IMR-90 (cell line): ENCODE data around the gene FOXP1. TPM values are rescaled to one million over a fixed set of nuclear protein-coding genes. Genes with fewer than 3 reads are reported as not detected.

Experiments used
- ATAC-seq: fragments of 200-7000 bp; cut with Tn5 transposase; 2 replicates; pipeline ENCODE4 v1.9.1; 2020; ENCODE audit warnings: low read depth, mild to moderate bottlenecking, moderate library complexity
- BruUV-seq: library from RNA; stranded (reverse); fragments of 400-500 nt; replicated peaks from 2 replicates; lab custom pipeline; 2021; lab: Mats Ljungman, UMichigan
- CTCF ChIA-PET: fragments of 300-600 bp; formaldehyde crosslinking; extraction: SDS; loops from one replicate; lab custom pipeline; 2021; ENCODE audit warnings: antibody characterized with exemption; lab: Yijun Ruan, JAX
- POLR2A ChIA-PET: fragments of 300-600 bp; sonication (Branson Sonifier 250); formaldehyde crosslinking; loops from one replicate; lab custom pipeline; 2022; ENCODE audit warnings: antibody characterized with exemption; ENCODE audit not compliant: unreplicated experiment; lab: Charles Lee
- DNase-seq: peaks from one replicate; pipeline ENCODE4 v3.0.0; 2013
- H2AFZ ChIP-seq: replicated peaks from 2 replicates; pipeline ENCODE3; 2013; ENCODE audit warnings: low read length, mild to moderate bottlenecking; ENCODE audit not compliant: poor library complexity
- H2AK5ac ChIP-seq: 2 replicates; pipeline ENCODE4 v1.6.1; 2013; ENCODE audit warnings: low read depth, low read length, inconsistent platforms
- H2AK9ac ChIP-seq: replicated peaks from 2 replicates; pipeline ENCODE3; 2013; ENCODE audit warnings: mild to moderate bottlenecking, low read depth, low read length, moderate library complexity; ENCODE audit not compliant: poor library complexity
- H2BK120ac ChIP-seq: 2 replicates; pipeline ENCODE4 v1.6.1; 2013; ENCODE audit warnings: low read depth, low read length, inconsistent platforms
- H2BK15ac ChIP-seq: 3 replicates; pipeline ENCODE4 v1.6.1; 2013; ENCODE audit warnings: low read depth, low read length, inconsistent platforms
- H2BK20ac ChIP-seq: 2 replicates; pipeline ENCODE4 v1.6.1; 2013; ENCODE audit warnings: low read depth, mild to moderate bottlenecking, inconsistent platforms, low read length, moderate library complexity
- H2BK5ac ChIP-seq: 2 replicates; pipeline ENCODE4 v1.6.1; 2013; ENCODE audit warnings: mild to moderate bottlenecking, low read depth, low read length, inconsistent platforms; ENCODE audit not compliant: poor library complexity, severe bottlenecking
- H3K14ac ChIP-seq: replicated peaks from 2 replicates; pipeline ENCODE4 v1.6.1; 2013; ENCODE audit warnings: low read depth, low read length, inconsistent platforms
- H3K18ac ChIP-seq: 2 replicates; pipeline ENCODE4 v1.6.1; 2013; ENCODE audit warnings: low read depth, low read length, control low read depth
- H3K23ac ChIP-seq: 2 replicates; pipeline ENCODE4 v1.6.1; 2013; ENCODE audit warnings: low read depth, low read length, inconsistent platforms
- H3K27ac ChIP-seq: 2 replicates; pipeline ENCODE4 v1.5.1; 2013; ENCODE audit warnings: mild to moderate bottlenecking, control low read depth, low read length; ENCODE audit not compliant: insufficient read depth
- H3K27me3 ChIP-seq: 2 replicates; pipeline ENCODE4 v1.6.1; 2013; ENCODE audit warnings: low read length; ENCODE audit not compliant: control insufficient read depth, insufficient read depth
- H3K36me3 ChIP-seq: 2 replicates; pipeline ENCODE4 v1.6.1; 2013; ENCODE audit warnings: low read length, mixed read lengths; ENCODE audit not compliant: control insufficient read depth, insufficient read depth
- H3K4ac ChIP-seq: 2 replicates; pipeline ENCODE4 v1.6.1; 2013; ENCODE audit warnings: low read depth, low read length, inconsistent platforms
- H3K4me1 ChIP-seq: 2 replicates; pipeline ENCODE4 v1.6.1; 2013; ENCODE audit warnings: low read length, mixed read lengths; ENCODE audit not compliant: control insufficient read depth, insufficient read depth
- H3K4me2 ChIP-seq: 2 replicates; pipeline ENCODE4 v1.6.1; 2013; ENCODE audit warnings: low read depth, mild to moderate bottlenecking, control low read depth, low read length, moderate library complexity
- H3K4me3 ChIP-seq: 2 replicates; pipeline ENCODE4 v1.5.1; 2013; ENCODE audit warnings: low read depth, mild to moderate bottlenecking, control low read depth, low read length, moderate library complexity; ENCODE audit not compliant: insufficient read depth
- H3K56ac ChIP-seq: 2 replicates; pipeline ENCODE4 v1.6.1; 2013; ENCODE audit warnings: low read length, inconsistent platforms; ENCODE audit not compliant: insufficient read depth; ENCODE audit errors: extremely low read depth
- H3K79me1 ChIP-seq, 2 experiments: 2 replicates each; pipeline ENCODE4 v1.6.1; 2013; ENCODE audit warnings: low read length in 2 of 2, inconsistent platforms in 1 of 2, low read depth in 1 of 2
- H3K9ac ChIP-seq: 2 replicates; pipeline ENCODE4 v1.6.1; 2013; ENCODE audit warnings: low read depth, low read length, control low read depth
- H3K9me1 ChIP-seq: 2 replicates; pipeline ENCODE4 v1.6.1; 2013; ENCODE audit warnings: low read length, inconsistent platforms; ENCODE audit not compliant: insufficient read depth
- H3K9me3 ChIP-seq: 2 replicates; pipeline ENCODE4 v1.6.1; 2013; ENCODE audit warnings: low read length; ENCODE audit not compliant: control insufficient read depth, insufficient read depth
- H4K20me1 ChIP-seq: 2 replicates; pipeline ENCODE4 v1.6.1; 2013; ENCODE audit warnings: low read length, inconsistent platforms; ENCODE audit not compliant: insufficient read depth
- H4K5ac ChIP-seq: 2 replicates; pipeline ENCODE4 v1.6.1; 2013; ENCODE audit warnings: mild to moderate bottlenecking, low read depth, low read length, control low read depth
- H4K8ac ChIP-seq, 2 experiments: 2 replicates each; pipeline ENCODE4 v1.6.1; 2013; ENCODE audit warnings: low read depth in 2 of 2, low read length in 2 of 2, control low read depth in 1 of 2, inconsistent platforms in 1 of 2
- H4K91ac ChIP-seq: 2 replicates; pipeline ENCODE4 v1.6.1; 2013; ENCODE audit warnings: low read depth, low read length, inconsistent platforms; ENCODE audit not compliant: insufficient read depth
- CEBPB ChIP-seq: IDR thresholded peaks from 2 replicates; pipeline ENCODE4 v1.6.1; 2012; ENCODE audit warnings: low read depth, low read length, improper control_type of control experiment
- FOS ChIP-seq: fragments of 150-350 bp; IDR thresholded peaks from 2 replicates; pipeline ENCODE4 v1.6.1; 2016; ENCODE audit warnings: low read depth, low read length
- WGBS, 2 experiments: methylation state at CpG; one replicate each; pipeline versions ENCODE4 v1.1.5 to v1.1.7; 2013; ENCODE audit warnings: missing lambda C conversion rate in 2 of 2; ENCODE audit not compliant: insufficient read length in 1 of 2; ENCODE audit errors: extremely low coverage in 2 of 2; 5-methylcytosine and 5-hydroxymethylcytosine counted together
- dilution Hi-C: fragments of 300-500 bp; cut with HindIII; formaldehyde crosslinking; loops from one replicate; pipeline ENCODE4 v1.14.3; 2018; ENCODE audit warnings: low sequenced_read_pairs; ENCODE audit not compliant: unreplicated experiment
- in situ Hi-C: fragments of 300-500 bp; cut with MboI; formaldehyde crosslinking; loops from 3 replicates; pipeline ENCODE4 v1.14.3; 2019; ENCODE audit warnings: low sequenced_read_pairs, inconsistent platforms, mixed read lengths
- intact Hi-C: fragments of 100-400 bp; cut with micrococcal nuclease; formaldehyde crosslinking; loops from 2 replicates; pipeline ENCODE4 v1.10.0; 2022
- polyA plus RNA-seq, 3 experiments: library from polyadenylated mRNA; depleted of rRNA; stranded (reverse); fragments of >200 nt; gene quantifications; 2 replicates each; pipeline ENCODE4 v1.2.3, GENCODE V29; 2012; ENCODE audit warnings: low replicate concordance in 1 of 3
- total RNA-seq: library from RNA; depleted of rRNA; stranded (reverse); fragments of >200 nt; gene quantifications from 2 replicates; pipeline ENCODE4 v1.2.3, GENCODE V29; 2012

Gene FOXP1
- total and polyA plus RNA-seq, 2 of the 4 experiments (the other 2 are of a cell fraction): 37.0 to 132 TPM

- Histone ChIP-seq H3K27ac (no peak overlapping the region), H3K9ac (no peak overlapping the region), H2BK20ac (0 out of 2 replicates have a peak overlapping the region, but pooled peaks have one; percentile 20), H3K18ac (no peak overlapping the region), H3K56ac (no peak overlapping the region), H3K27me3 (no peaks in the 10 kb centered on the region), H4K5ac (no peak overlapping the region), H3K79me1 (peaks cover 4 to 14% of the 10 kb centered on the region in 2 experiments; a peak in 3 of 4 replicates), H2AFZ (no peak overlapping the region), H2AK9ac (no peak overlapping the region), H3K4ac (0 out of 2 replicates have a peak overlapping the region, but pooled peaks have one; percentile 8), H2BK15ac (no peak overlapping the region), H2AK5ac (no peak overlapping the region), H3K4me2 (no peak overlapping the region), H3K4me1 (peaks cover 16% of the 10 kb centered on the region), H2BK120ac (no peak overlapping the region), H4K8ac (no peak overlapping the region), H3K4me3 (no peak overlapping the region), H3K9me3 (0 out of 2 replicates have a peak, but pooled peaks cover 2% of the 10 kb centered on the region), H4K91ac (no peak overlapping the region), H3K9me1 (no peaks in the 10 kb centered on the region), H3K14ac (no peak overlapping the region), H3K36me3 (no peaks in the 10 kb centered on the region), H4K20me1 (no peaks in the 10 kb centered on the region), H3K23ac (no peak overlapping the region), H2BK5ac (no peak overlapping the region)
- dilution Hi-C loops: no loop called here
- no CpG with 5 or more reads among the region's 2 CpGs for WGBS, 2 experiments
- ATAC-seq (no peak), DNase-seq (peak; percentile 36)
- intact Hi-C loops: no loop called here
- ChIA-PET POLR2A (no interaction called here), CTCF (no interaction called here)
- in situ Hi-C loops: no loop called here
- TF ChIP-seq FOS: 0 out of 2 replicates have a peak, but pooled peaks have one; percentile 4
- no peak for TF ChIP-seq CEBPB
- no TSS peak for BruUV-seq
Measured at GRCh38 chr3:71591101-71591500, 7.6 kb upstream of the FOXP1 start.
